OCI-LY7 (cell line): Measurements from ENCODE around the gene GPX7. TPM values are rescaled to one million over a fixed set of nuclear protein-coding genes. Genes with fewer than 3 reads are reported as not detected.

ENCODE experiments used
- BruUV-seq: library from RNA; stranded (reverse); fragments of 400-500 nt; replicated peaks from 2 replicates; lab custom pipeline; 2021; lab: Mats Ljungman, UMichigan
- CTCF ChIA-PET: fragments of 300-600 bp; sonication (Branson Sonifier 250); formaldehyde crosslinking; loops from one replicate; lab custom pipeline; 2022; ENCODE audit warnings: antibody characterized with exemption; ENCODE audit not compliant: unreplicated experiment; lab: Charles Lee
- POLR2A ChIA-PET: fragments of 300-600 bp; sonication (Branson Sonifier 250); formaldehyde crosslinking; loops from one replicate; lab custom pipeline; 2022; ENCODE audit warnings: antibody characterized with exemption; lab: Charles Lee
- DNase-seq: peaks from one replicate; pipeline ENCODE4 v3.0.0-alpha.2; 2015; ENCODE audit warnings: low spot score
- H2AFZ ChIP-seq: fragments of 200-600 bp; sonication (generic), shearing (Covaris generic); 2 replicates; pipeline ENCODE4 v1.6.1; 2014; ENCODE audit warnings: mild to moderate bottlenecking, antibody characterized with exemption, low read length, moderate library complexity
- H3K27ac ChIP-seq: fragments of 200-600 bp; sonication (generic); 2 replicates; pipeline ENCODE4 v1.5.1; 2014; ENCODE audit warnings: mixed run types, low read depth, mild to moderate bottlenecking, moderate library complexity, low read length, inconsistent platforms; ENCODE audit not compliant: poor library complexity, severe bottlenecking
- H3K36me3 ChIP-seq: fragments of 200-600 bp; sonication (generic); 2 replicates; pipeline ENCODE4 v1.6.1; 2014; ENCODE audit warnings: mild to moderate bottlenecking, antibody characterized with exemption, low read length, moderate library complexity, mixed read lengths; ENCODE audit not compliant: insufficient read depth
- H3K4me1 ChIP-seq: fragments of 200-600 bp; sonication (generic); 2 replicates; pipeline ENCODE4 v1.5.1; 2014; ENCODE audit warnings: mild to moderate bottlenecking, low read length; ENCODE audit not compliant: insufficient read depth, poor library complexity, severe bottlenecking
- H3K4me2 ChIP-seq: fragments of 200-600 bp; sonication (generic); 2 replicates; pipeline ENCODE4 v1.6.1; 2014; ENCODE audit warnings: mild to moderate bottlenecking, low read length
- H3K4me3 ChIP-seq: fragments of 200-600 bp; sonication (generic); 2 replicates; pipeline ENCODE4 v1.5.1; 2014; ENCODE audit warnings: mild to moderate bottlenecking, low read depth, low read length; ENCODE audit not compliant: poor library complexity, severe bottlenecking
- H3K79me2 ChIP-seq: fragments of 200-600 bp; sonication (generic); 2 replicates; pipeline ENCODE4 v1.6.1; 2016; ENCODE audit warnings: low read depth, mild to moderate bottlenecking, low read length, moderate library complexity, mixed read lengths; ENCODE audit not compliant: insufficient read depth
- H3K9me2 ChIP-seq: fragments of 200-600 bp; sonication (generic); 2 replicates; pipeline ENCODE4 v1.6.1; 2016; ENCODE audit warnings: mild to moderate bottlenecking, low read length, mixed read lengths; ENCODE audit not compliant: insufficient read depth
- H3K9me3 ChIP-seq: fragments of 200-600 bp; sonication (generic); 2 replicates; pipeline ENCODE4 v1.6.1; 2014; ENCODE audit warnings: mild to moderate bottlenecking, mixed run types, low read length, mixed read lengths
- H4K20me1 ChIP-seq: fragments of 200-600 bp; sonication (generic); 2 replicates; pipeline ENCODE4 v1.6.1; 2014; ENCODE audit warnings: mild to moderate bottlenecking, antibody characterized with exemption, low read length, moderate library complexity, mixed read lengths; ENCODE audit not compliant: insufficient read depth
- CTCF ChIP-seq: fragments of 200-600 bp; sonication (generic); conservative IDR thresholded peaks from 2 replicates; pipeline ENCODE4 v1.5.1; 2014; ENCODE audit warnings: mild to moderate bottlenecking, antibody characterized with exemption, low read length, moderate library complexity, mixed read lengths
- EZH2phosphoT487 ChIP-seq: fragments of 200-600 bp; sonication (generic); IDR thresholded peaks from 2 replicates; pipeline ENCODE4 v1.6.1; 2018; ENCODE audit warnings: low read depth, borderline replicate concordance, mild to moderate bottlenecking, mixed run types, antibody characterized with exemption, low read length, moderate library complexity, mixed read lengths
- intact Hi-C: fragments of 100-400 bp; cut with micrococcal nuclease; formaldehyde crosslinking; loops from one replicate; pipeline ENCODE4 v1.10.0; 2022; ENCODE audit not compliant: unreplicated experiment
- total RNA-seq, 2 experiments: library from RNA; depleted of rRNA in 1 of 2; stranded (reverse); fragments of >200 nt in 1 of 2; shearing (Covaris generic) in 1 of 2; gene quantifications; 2 replicates each; pipeline ENCODE4 v1.2.3, GENCODE V29; 2014 to 2022

GPX7 gene
- total RNA-seq, 2 experiments from 2014 or later, result not detected

- intact Hi-C loops, result no loop called here
- ChIA-PET CTCF (no interaction called here), POLR2A (interaction anchor here (0.7 kb wide), 1 partner anchor 8 kb away, joined by 3 read pairs; no protein-coding TSS in a partner anchor)
- Histone ChIP-seq H3K4me1 (peaks cover 14% of the 10 kb centered on the region), H3K9me2 (no peaks in the 10 kb centered on the region), H3K9me3 (no peaks in the 10 kb centered on the region), H3K79me2 (no peaks in the 10 kb centered on the region), H3K36me3 (no peaks in the 10 kb centered on the region), H3K4me3 (no peak overlapping the region), H2AFZ (no peak overlapping the region), H4K20me1 (no peaks in the 10 kb centered on the region), H3K27ac (no peak overlapping the region), H3K4me2 (no peak overlapping the region)
- DNase-seq, result no peak
- TF ChIP-seq CTCF (no peak), EZH2phosphoT487 (no peak)
- BruUV-seq, result no TSS peak
These were observed 43.1 kb downstream of the GPX7 start for GRCh38 chr1:52645261-52645660.

GRCh38 chr1:52651904-52652303, 49.7 kb downstream of the GPX7 start:
- Histone ChIP-seq H3K4me1 (no peaks in the 10 kb centered on the region), H4K20me1 (no peaks in the 10 kb centered on the region), H3K36me3 (no peaks in the 10 kb centered on the region), H3K79me2 (no peaks in the 10 kb centered on the region), H3K4me3 (no peak overlapping the region), H3K4me2 (no peak overlapping the region), H2AFZ (no peak overlapping the region), H3K9me3 (no peaks in the 10 kb centered on the region), H3K27ac (no peak overlapping the region), H3K9me2 (no peaks in the 10 kb centered on the region)
- no TSS peak for BruUV-seq
- intact Hi-C loops, result no loop called here
- TF ChIP-seq EZH2phosphoT487 (no peak), CTCF (no peak)
- DNase-seq, result no peak
- ChIA-PET POLR2A (interaction anchor here (0.9 to 1.3 kb wide), 3 partner anchors 10 to 15 kb away, joined by 3 to 4 read pairs (median 3); no protein-coding TSS in a partner anchor), CTCF (no interaction called here)

- intact Hi-C loops, result no loop called here
These were observed 51.2 kb downstream of the GPX7 start for GRCh38 chr1:52653207-52653849.

More at GRCh38 chr1:52653207-52653849, 51.2 kb downstream of the GPX7 start:
- Histone ChIP-seq H4K20me1 (no peaks in the 10 kb centered on the region), H3K9me2 (no peaks in the 10 kb centered on the region), H3K4me2 (no peak overlapping the region), H3K4me3 (no peak overlapping the region), H3K27ac (no peak overlapping the region), H3K9me3 (no peaks in the 10 kb centered on the region), H3K79me2 (no peaks in the 10 kb centered on the region), H2AFZ (no peak overlapping the region), H3K36me3 (no peaks in the 10 kb centered on the region), H3K4me1 (no peaks in the 10 kb centered on the region)
- DNase-seq, result no peak
- CTCF ChIA-PET, result no interaction called here
- BruUV-seq, result no TSS peak
- TF ChIP-seq EZH2phosphoT487 (no peak), CTCF (no peak)
- POLR2A ChIA-PET, result interaction anchor here (0.6 to 0.7 kb wide), 3 partner anchors 8 to 157 kb away, joined by 3 to 4 read pairs (median 3); no protein-coding TSS in a partner anchor
